Glutamatergic neuron (in vitro differentiated cells): ENCODE data around the gene ADARB1. TPM values are rescaled to one million over a fixed set of nuclear protein-coding genes. Genes with fewer than 3 reads are reported as not detected.

Source experiments
- DNase-seq: peaks from one replicate; pipeline ENCODE4 v3.0.0; 2022
- H3K27ac Mint-ChIP-seq: one replicate; pipeline ENCODE4 v1.8.0; 2020; ENCODE audit warnings: mild to moderate bottlenecking, mixed read lengths, inconsistent platforms; ENCODE audit not compliant: unreplicated experiment
- H3K27me3 Mint-ChIP-seq: one replicate; pipeline ENCODE4 v1.8.0; 2020; ENCODE audit warnings: mild to moderate bottlenecking, moderate library complexity, mixed read lengths, inconsistent platforms; ENCODE audit not compliant: unreplicated experiment
- H3K36me3 Mint-ChIP-seq: one replicate; pipeline ENCODE4 v1.8.0; 2020; ENCODE audit warnings: mild to moderate bottlenecking, mixed read lengths, inconsistent platforms; ENCODE audit not compliant: unreplicated experiment
- H3K4me1 Mint-ChIP-seq: one replicate; pipeline ENCODE4 v1.8.0; 2020; ENCODE audit warnings: mild to moderate bottlenecking, low read depth, mixed read lengths, inconsistent platforms; ENCODE audit not compliant: unreplicated experiment
- H3K4me3 Mint-ChIP-seq: one replicate; pipeline ENCODE4 v1.8.0; 2020; ENCODE audit warnings: mild to moderate bottlenecking, mixed read lengths, inconsistent platforms; ENCODE audit not compliant: unreplicated experiment
- H3K9me3 Mint-ChIP-seq: one replicate; pipeline ENCODE4 v1.8.0; 2020; ENCODE audit warnings: mild to moderate bottlenecking, moderate library complexity, mixed read lengths, inconsistent platforms; ENCODE audit not compliant: unreplicated experiment
- total RNA-seq: library from RNA; stranded (reverse); fragmentation: NEBNext Ultra II Directional; extraction: Animal tissue kit (Norgen Biotek cat#: 25700); gene quantifications from one replicate; pipeline ENCODE4 v1.2.1, GENCODE V29; 2021; ENCODE audit not compliant: unreplicated experiment
- TF ChIP-seq, protein P1 (sequence below): fragments of 200-600 bp; sonication (generic); IDR thresholded peaks from one replicate; pipeline ENCODE4 v1.5.0; 2021; ENCODE audit not compliant: partially characterized antibody, unreplicated experiment

The ADARB1 gene
- total RNA-seq, 1 donor from 2014 or later, result 49.2 TPM

DNA sequence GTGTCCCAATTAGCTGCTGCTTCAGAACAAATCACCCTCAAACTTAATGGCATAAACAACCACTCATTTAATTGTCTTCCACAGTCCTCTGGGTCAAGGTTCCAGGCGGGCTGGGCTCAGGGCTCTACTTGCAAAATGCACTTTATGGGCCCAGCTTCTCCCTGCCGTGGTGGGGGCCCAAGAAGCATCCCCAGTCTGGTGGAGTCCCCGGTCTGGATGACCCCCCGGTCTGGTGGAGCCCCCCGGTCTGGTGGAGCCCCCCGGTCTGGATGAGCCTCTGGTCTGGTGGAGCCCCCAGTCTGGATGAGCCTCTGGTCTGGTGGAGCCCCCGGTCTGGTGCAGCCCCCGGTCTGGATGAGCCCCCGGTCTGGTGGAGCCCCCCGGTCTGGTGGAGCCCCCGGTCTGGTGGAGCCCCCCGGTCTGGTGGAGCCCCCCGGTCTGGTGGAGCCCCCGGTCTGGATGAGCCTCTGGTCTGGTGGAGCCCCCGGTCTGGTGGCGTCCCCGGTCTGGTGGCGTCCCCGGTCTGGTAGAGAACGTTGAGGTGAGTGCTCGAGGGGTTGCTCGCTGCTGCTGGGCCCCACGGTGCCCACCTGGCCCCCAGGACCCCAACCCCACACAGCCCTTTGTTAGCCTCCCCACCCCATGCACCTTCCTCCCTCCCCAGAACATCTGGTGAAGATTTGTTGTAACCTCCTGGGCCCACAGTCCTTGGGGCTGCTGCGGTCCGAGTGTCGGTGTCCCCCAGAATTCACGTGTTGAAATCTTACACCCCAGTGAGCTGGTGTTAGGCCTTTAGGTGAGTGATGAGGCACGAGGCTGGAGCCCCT, 179.5 kb downstream of the ADARB1 start:
- H3K27me3 Mint-ChIP-seq, result peaks cover 4% of the 10 kb centered on the region
- H3K27ac Mint-ChIP-seq, result no peak overlapping the region
- peaks cover 8% of the 10 kb centered on the region for H3K4me1 Mint-ChIP-seq
- peaks cover 3% of the 10 kb centered on the region for H3K9me3 Mint-ChIP-seq
- H3K36me3 Mint-ChIP-seq, result peaks cover 7% of the 10 kb centered on the region
- DNase-seq, result no peak
- TF ChIP-seq, protein P1, sequence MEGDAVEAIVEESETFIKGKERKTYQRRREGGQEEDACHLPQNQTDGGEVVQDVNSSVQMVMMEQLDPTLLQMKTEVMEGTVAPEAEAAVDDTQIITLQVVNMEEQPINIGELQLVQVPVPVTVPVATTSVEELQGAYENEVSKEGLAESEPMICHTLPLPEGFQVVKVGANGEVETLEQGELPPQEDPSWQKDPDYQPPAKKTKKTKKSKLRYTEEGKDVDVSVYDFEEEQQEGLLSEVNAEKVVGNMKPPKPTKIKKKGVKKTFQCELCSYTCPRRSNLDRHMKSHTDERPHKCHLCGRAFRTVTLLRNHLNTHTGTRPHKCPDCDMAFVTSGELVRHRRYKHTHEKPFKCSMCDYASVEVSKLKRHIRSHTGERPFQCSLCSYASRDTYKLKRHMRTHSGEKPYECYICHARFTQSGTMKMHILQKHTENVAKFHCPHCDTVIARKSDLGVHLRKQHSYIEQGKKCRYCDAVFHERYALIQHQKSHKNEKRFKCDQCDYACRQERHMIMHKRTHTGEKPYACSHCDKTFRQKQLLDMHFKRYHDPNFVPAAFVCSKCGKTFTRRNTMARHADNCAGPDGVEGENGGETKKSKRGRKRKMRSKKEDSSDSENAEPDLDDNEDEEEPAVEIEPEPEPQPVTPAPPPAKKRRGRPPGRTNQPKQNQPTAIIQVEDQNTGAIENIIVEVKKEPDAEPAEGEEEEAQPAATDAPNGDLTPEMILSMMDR, result no peak
- H3K4me3 Mint-ChIP-seq, result no peak overlapping the region

DNA sequence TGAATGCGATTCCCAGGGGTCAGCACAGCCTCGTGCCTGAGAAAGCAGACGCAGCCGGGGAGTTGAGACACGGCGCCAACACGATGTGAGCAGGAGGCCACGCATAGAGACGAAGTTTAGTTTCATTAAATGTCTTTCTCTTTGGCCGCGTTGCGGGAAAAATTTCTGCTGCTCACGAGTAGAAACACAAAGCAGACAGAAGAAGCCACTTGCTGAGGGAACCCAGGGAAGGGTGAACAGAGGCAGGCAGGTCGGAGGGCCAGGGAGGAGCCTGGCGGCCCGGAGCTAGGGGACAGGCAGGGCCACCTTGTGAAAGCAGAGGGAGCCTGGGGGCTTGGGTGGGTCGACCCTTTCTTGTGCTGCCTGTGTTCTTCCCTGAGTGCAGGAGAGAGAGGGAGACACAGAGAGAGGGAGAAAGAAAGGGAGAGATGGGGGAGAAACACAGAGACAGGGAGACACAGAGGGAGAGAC, 180.1 kb downstream of the ADARB1 start:
- peaks cover 4% of the 10 kb centered on the region for H3K27me3 Mint-ChIP-seq
- H3K27ac Mint-ChIP-seq, result no peak overlapping the region
- no peak overlapping the region for H3K4me3 Mint-ChIP-seq
- H3K9me3 Mint-ChIP-seq, result peaks cover 3% of the 10 kb centered on the region
- no peak for DNase-seq
- H3K4me1 Mint-ChIP-seq, result peaks cover 3% of the 10 kb centered on the region
- peaks cover 7% of the 10 kb centered on the region for H3K36me3 Mint-ChIP-seq
- TF ChIP-seq, protein P1, result no peak

DNA sequence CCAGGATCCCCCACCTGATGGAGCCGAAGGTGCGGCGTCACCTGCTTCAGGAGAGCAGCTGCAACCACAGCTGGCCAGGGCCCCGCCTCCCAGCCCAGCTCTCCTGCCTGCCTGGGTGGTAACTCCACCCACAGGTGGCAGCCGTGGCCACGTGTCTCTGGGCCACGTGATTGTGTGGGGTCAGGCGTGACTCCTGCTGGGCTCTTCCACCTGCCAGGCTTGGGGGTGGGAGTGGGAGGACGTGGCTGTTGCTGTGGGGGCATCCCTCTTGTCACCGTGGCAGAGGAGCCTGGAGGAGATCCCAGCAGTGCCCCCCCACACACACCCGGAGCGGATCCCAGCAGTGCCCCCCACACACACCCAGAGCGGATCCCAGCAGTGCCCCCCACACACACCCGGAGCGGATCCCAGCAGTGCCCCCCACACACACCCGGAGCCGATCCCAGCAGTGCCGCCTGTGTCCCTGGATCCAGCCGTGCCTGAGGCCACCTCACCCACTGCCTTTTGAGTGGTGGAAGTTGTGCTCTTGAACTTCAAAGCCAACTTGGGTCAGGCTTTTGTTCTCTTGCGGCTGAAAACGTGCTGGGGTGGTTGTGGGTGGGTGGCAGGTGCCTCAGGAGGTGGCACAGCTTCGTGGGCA, 181.1 kb downstream of the ADARB1 start:
- TF ChIP-seq, protein P1, result no peak
- H3K36me3 Mint-ChIP-seq, result peaks cover 5% of the 10 kb centered on the region
- peaks cover 3% of the 10 kb centered on the region for H3K9me3 Mint-ChIP-seq
- H3K4me3 Mint-ChIP-seq, result no peak overlapping the region
- no peak overlapping the region for H3K27ac Mint-ChIP-seq
- H3K27me3 Mint-ChIP-seq, result peaks cover 4% of the 10 kb centered on the region
- H3K4me1 Mint-ChIP-seq, result peaks cover 2% of the 10 kb centered on the region
- DNase-seq, result no peak

DNA sequence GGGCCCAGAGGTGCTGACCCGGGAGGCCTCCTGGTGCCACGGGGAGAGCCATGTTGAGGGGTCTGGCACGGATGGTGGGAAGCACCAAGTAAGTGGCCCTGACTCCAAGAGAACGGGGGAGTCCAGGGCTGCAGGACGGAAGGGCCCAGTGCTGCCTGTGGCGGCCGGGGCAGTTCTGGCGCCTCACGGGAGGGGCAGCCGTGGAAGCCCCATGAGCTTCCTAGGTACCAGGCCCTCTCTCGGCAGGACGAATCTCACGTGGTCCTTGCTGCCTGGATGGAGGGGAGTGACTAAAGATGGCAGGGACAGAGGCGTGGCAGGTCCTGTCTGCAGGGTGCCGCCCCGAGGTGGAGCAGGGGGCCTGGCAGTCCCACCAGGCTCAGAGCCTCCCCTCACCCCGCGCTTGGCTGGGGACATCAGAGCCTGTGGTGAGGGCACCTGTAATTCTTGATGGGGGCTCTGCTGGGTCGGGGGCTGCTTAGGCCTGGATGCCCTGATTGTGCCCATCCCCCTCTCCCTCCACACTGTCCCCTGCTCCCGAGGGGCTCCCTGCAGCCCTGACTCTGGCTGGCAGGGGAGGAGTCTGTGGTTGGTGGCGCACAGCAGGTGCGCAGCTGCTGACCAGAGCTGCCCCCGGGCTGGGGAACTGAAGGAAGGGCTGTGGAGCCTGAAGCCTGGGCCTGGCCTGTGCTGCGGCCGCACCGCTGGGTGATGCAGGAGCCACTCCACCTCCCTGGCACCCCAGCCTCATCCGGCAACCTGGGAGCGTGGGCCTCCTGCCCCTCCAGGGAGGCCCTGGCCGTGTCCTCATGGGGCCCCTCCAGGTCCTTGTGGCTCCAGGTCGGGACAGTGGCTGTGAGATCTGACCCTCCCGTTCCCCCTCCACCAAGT, 181.9 kb downstream of the ADARB1 start:
- no peak overlapping the region for H3K4me3 Mint-ChIP-seq
- peaks cover 3% of the 10 kb centered on the region for H3K9me3 Mint-ChIP-seq
- H3K4me1 Mint-ChIP-seq, result peaks cover 2% of the 10 kb centered on the region
- no peak overlapping the region for H3K27ac Mint-ChIP-seq
- H3K36me3 Mint-ChIP-seq, result no peaks in the 10 kb centered on the region
- peaks cover 4% of the 10 kb centered on the region for H3K27me3 Mint-ChIP-seq
- TF ChIP-seq, protein P1, result no peak
- DNase-seq, result peak; percentile 46
